ENCODE results near the gene PRR33.
"Not testable (repeated sequence)": the region's sequence is repeated elsewhere in the genome, so short reads cannot be mapped to it uniquely, and the experiment has no call there.

The PRR33 gene

DNA sequence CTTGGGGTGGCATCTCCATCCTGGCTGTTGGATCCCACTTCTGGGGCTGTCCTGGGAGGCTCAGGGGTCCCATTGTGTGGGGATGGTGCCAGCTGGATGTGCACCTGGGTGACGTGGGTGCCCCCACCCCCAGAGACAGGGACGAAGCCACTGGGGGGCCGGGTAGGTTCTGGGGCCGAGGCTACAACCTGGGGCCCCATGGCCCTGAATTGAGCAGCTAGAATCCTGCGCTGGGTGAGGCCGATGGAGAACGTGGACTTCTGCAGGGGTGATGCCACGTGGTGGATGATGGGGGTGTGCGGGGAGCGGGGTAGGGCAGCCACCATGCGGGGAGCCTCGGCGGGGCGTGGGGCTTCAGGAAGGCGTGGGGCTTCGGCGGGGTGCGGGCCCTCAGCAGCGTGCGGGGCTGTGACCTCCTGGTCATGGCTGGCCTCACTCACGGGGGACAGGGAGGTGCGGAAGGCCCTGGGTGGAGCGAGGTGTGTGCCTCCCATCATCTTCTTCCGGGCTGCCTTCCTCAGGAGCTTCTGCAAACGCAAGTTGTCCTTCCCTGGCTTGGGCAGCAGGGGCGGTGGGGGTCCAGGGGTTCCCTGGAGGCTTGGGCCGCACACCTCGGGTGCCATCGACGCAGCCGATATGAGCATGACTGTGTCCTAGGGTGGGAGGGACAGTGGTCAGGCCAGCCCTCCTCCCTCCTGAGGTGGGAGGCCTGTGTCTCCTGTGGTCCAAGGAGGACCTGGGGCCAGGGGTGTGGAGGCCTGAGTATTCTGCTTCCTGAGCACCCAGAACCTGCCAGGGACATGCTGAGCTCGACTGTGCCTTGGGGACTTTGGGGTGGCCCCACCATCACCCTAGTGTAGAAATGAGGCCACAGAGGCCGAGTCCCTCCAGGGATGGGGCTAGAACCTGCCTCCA lies 1.5 kb downstream of the PRR33 start:
- no peak for DNase-seq (ENCODE audit: low read depth in 1 of 2, low spot score in 1 of 2)

DNA sequence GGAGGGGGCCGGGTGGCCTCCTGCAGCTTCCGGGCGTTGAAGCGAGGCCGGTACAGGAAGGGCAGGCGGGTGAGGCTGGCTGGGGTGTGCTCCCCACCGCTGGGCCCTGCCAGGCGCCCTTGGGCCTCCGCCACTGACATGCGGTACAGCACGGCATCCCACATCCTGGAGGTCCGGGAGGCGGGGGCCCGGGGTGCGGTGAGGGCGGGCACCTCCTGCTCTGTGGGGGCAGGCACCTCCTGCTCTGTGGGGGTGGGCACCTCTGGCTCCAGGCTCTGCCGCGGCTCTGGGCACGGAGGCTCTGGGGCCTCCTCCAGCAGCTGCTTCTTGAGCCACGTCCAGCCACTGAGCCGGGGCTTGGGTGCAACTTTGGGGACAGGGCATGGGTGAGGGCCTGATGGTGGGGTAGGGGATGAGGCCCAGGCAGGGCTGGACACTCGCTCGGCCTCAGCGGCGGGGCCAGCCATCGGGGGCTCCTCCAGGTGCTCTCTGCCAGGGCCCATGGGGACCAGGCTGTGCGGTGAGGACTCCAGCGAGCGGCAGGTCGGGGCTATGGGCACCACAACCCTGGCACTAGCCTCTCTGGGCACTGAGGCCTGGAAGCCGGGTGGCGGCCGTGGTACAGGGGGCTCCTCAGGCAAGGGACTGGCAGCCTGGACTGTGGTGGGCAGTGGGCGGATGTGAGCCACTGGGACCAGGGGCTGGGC lies 2.3 kb downstream of the PRR33 start:
- DNase-seq (ENCODE audit: low read depth in 1 of 2, low spot score in 1 of 2) = peak in 1 of 2 donors; percentile 41

DNA sequence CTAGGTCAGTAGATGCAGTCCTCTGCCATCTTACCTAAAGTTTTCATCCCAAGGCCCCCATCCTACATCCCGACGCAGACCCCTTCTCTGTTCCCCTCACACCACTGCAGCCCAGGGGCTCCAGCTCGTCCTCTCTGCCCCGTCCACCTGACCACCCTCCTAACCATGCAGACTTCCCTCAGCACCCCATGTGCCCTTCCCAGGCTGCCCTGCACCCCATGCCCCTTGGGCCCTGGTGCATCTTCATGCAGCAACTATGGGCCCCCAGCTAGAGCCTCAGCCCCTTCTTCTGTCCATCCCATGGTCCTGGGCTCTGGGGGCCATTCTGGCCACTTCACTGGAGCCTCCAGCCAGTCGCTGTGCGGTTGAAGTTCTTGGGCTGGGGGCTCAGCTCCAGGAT lies 2.9 kb downstream of the PRR33 start:
- no peak for DNase-seq (ENCODE audit: low read depth in 1 of 2, low spot score in 1 of 2)

DNA sequence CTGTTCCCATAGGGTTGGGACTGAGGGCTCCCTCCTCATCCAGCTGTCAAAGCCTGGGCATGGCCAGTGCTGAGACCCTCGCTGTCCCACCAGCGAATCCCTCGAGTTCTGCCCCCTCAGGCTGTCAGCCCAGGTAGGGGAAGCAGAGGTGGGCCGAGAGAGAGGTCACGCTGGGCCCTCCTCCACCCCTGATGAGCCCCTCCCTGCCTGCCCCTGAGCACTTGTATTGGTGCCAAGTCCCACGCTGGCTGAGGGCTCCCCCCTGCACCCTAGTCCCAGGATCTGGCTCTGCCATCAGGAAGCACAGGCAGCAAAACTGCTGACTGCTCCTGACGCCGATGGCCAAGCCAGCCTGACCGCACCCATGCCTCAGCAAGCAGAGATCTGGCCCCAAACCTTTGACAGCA lies 3.3 kb downstream of the PRR33 start:
- no peak for DNase-seq (ENCODE audit: low read depth in 1 of 2, low spot score in 1 of 2)

DNA sequence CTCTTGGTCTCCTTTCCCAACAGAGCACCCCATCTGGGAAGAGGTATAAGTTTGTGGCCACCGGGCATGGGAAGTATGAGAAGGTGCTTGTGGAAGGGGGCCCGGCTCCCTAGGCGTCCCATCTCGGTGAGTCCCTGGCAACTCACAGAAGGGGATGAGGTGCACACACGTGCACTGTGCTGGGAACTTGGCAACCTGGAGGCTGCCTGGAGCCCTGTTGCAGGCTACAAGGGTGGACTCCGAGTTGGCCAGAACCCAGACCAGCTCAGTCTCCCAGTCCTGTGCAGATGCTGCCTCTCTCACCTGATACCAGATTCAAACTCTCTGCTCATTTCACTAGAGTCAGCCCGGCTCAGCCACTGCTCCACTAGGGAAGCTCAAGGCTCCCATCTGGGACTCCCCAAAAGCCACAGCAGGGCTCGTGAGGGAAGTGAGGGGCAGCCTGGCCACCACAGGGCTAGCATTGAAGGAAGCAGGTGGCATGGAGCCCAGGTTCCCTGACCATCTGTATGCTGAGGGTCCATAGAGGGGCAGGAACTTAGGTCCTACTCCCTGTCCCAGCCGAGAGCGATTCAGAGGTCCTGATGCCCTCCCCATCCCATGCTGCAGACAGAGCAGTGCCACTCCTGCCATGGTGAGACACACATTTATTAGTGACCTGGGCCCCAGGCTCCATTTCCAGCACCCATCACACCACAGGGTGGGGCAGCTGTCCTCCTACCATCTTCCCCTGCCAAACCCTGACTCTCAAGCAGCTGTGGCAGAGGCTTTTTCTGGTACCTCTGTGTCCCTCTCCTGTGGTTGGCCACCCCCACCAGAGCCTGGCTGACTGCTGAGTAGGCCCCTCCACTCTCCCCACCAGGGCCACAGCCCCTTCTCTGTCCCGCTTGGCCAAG lies 4.0 kb downstream of the PRR33 start:
- DNase-seq (ENCODE audit: low read depth in 1 of 2, low spot score in 1 of 2) = no peak

GRCh38 chr11:1886551-1886950 lies 5.1 kb downstream of the PRR33 start:
- not testable (repeated sequence) for DNase-seq (ENCODE audit: low read depth in 1 of 2, low spot score in 1 of 2)

- no peak for DNase-seq (ENCODE audit: low read depth in 1 of 2, low spot score in 1 of 2)
These were observed 7.4 kb downstream of the PRR33 start for GRCh38 chr11:1884303-1884700.

- no peak for DNase-seq (ENCODE audit: low read depth in 1 of 2, low spot score in 1 of 2)
These were observed 8.1 kb downstream of the PRR33 start for GRCh38 chr11:1883346-1884302.

- peak; percentile 69 to 73 for DNase-seq (ENCODE audit: low read depth in 1 of 2, low spot score in 1 of 2)
These were observed 9.1 kb downstream of the PRR33 start for GRCh38 chr11:1882265-1883238.

DNA sequence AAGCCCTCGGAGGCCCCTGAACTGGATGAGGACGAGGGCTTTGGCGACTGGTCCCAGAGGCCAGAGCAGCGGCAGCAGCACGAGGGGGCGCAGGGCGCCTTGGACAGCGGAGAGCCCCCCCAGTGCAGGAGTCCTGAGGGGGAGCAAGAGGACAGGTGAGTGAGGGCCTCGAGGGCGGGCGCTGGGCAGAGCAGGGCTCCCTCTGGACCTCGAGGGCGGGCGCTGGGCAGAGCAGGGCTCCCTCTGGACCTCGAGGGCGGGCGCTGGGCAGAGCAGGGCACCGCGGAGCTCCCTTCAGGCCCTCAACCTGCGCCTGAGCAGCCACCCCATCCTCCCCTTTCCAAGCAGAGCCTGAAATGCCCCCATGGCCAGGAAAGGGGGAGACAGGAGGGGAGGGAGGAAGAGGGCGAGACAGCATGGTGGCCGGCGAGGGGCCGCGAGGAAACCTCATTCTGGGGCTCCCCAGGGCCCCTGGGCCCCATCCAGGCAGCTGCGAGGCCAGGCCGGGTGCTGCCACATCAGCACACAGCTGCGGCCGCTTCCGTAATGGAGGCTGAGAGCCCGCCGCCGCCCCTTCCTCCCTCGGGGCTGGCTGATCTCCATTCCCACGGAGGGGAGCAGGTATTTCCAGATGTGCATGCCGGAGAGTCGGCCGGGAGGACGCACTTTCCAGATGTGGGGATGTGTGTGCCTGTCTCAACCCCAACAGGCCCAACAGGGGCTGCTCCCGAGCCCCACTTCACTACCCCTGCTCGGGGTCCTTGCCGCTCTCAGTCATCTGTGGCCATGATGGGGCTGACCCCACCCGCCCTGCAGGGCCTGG lies 10.0 kb downstream of the PRR33 start:
- DNase-seq (ENCODE audit: low read depth in 1 of 2, low spot score in 1 of 2) = no peak

- no peak for DNase-seq (ENCODE audit: low read depth in 1 of 2, low spot score in 1 of 2)
These were observed 10.8 kb downstream of the PRR33 start for GRCh38 chr11:1880746-1881441.

GRCh38 chr11:1879941-1880720 lies 11.6 kb downstream of the PRR33 start:
- no peak for DNase-seq (ENCODE audit: low read depth in 1 of 2, low spot score in 1 of 2)

GRCh38 chr11:1879342-1879940 lies 12.3 kb downstream of the PRR33 start:
- no peak for DNase-seq (ENCODE audit: low read depth in 1 of 2, low spot score in 1 of 2)

GRCh38 chr11:1878137-1879031 lies 13.3 kb downstream of the PRR33 start:
- DNase-seq (ENCODE audit: low read depth in 1 of 2, low spot score in 1 of 2) = no peak
